Naive thymus-derived CD8-positive, alpha-beta T cell (primary cell): Measurements from ENCODE around the gene EFCAB8. TPM values are rescaled to one million over a fixed set of nuclear protein-coding genes. Genes with fewer than 3 reads are reported as not detected.

ENCODE experiments used
- ATAC-seq, 2 donors: fragments of 150-1000 bp; cut with Tn5 transposase in 1 of 2; sonication (Bioruptor Pico), chemical (Tn5 transposase) in 1 of 2; 1 replicate in 1 of 2; 2 replicates in 1 of 2; pipeline ENCODE4 v1.10.0; 2021; ENCODE audit warnings: mild to moderate bottlenecking in 2 of 2, moderate library complexity in 2 of 2
- POLR2A ChIA-PET: fragments of 350-600 bp; sonication (Branson Sonifier 250); formaldehyde crosslinking; loops from one replicate; lab custom pipeline; 2021; ENCODE audit warnings: antibody characterized with exemption; lab: Charles Lee
- DNase-seq, 10 donors: peaks; one replicate each; pipeline versions ENCODE4 v3.0.0 to v3.0.0-alpha.2; 2020 to 2022
- H3K27ac Mint-ChIP-seq, 10 donors: one replicate each; pipeline ENCODE4 v1.8.0; 2020 to 2022; ENCODE audit warnings: mild to moderate bottlenecking in 10 of 10, mixed read lengths in 10 of 10, moderate library complexity in 4 of 10, inconsistent platforms in 1 of 10
- H3K27me3 Mint-ChIP-seq, 5 donors: one replicate each; pipeline ENCODE4 v1.8.0; 2021 to 2022; ENCODE audit warnings: mixed read lengths in 5 of 5
- H3K36me3 Mint-ChIP-seq, 3 donors: one replicate each; pipeline ENCODE4 v1.8.0; 2020 to 2022; ENCODE audit warnings: mixed read lengths in 3 of 3, mild to moderate bottlenecking in 2 of 3, inconsistent platforms in 1 of 3
- H3K4me1 Mint-ChIP-seq, 4 donors: one replicate each; pipeline ENCODE4 v1.8.0; 2021 to 2022; ENCODE audit warnings: mixed read lengths in 4 of 4
- H3K4me3 Mint-ChIP-seq, 10 donors: one replicate each; pipeline ENCODE4 v1.8.0; 2020 to 2022; ENCODE audit warnings: mild to moderate bottlenecking in 10 of 10, mixed read lengths in 10 of 10, moderate library complexity in 6 of 10, inconsistent platforms in 1 of 10
- H3K9me3 Mint-ChIP-seq, 9 donors: one replicate each; pipeline ENCODE4 v1.8.0; 2020 to 2022; ENCODE audit warnings: mixed read lengths in 9 of 9, mild to moderate bottlenecking in 3 of 9, inconsistent platforms in 1 of 9, moderate library complexity in 1 of 9
- polyA plus RNA-seq, 3 donors: library from polyadenylated mRNA; unstranded; fragments of 300-500 nt; fragmentation: Illumina TruSeq; gene quantifications; one replicate each; pipeline ENCODE4 v1.2.3, GENCODE V29; 2021
- total RNA-seq, 8 experiments: library from RNA in 2 of 8; stranded (reverse) in 2 of 8; gene quantifications; one replicate each; pipeline ENCODE4 v1.2.3 and lab custom pipeline; 2021 to 2026

Gene EFCAB8
- total and polyA plus RNA-seq, 5 experiments from 2014 or later = 2.2 to 2.9 TPM; not detected in 3

DNA sequence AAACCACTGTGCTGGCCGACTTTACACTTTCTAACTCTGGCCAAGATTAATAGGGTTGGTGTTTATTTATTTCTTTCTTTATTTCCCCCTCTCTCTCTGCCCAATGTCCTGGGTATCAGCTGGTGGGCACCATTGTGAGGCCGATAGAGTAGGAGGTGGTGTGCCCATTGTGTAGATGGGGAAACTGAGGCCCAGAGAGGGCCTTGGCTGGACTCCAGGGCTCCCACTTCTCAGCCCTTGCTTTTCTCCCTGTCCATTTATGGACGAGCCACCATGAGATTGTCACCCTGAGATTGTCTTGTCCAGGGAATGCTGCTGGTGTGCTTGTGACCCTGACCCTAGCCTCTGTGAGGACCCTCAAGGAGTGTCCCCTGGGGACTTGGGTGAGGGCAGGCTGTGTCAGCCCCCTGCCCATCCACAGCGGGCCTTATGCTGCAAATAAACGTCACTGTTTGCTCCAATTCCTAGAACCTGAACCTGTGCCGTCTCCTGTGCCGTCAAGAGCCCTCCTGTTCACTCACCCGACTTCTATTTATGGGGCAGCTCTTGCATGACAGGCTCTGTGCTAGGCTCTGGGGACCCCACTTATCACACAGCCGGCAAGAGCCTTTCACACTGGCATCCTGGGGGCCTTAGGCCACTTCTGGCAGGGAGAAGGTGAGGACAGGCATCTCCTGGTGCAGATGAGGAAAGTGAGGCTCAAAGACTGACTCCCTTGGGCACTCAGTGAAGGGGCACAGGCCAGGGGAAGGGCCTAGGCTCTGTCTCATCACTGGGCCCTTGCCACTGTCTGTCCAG lies 120.7 kb downstream of the EFCAB8 start:
- peaks cover 0 to 18% (median 2%) of the 10 kb centered on the region in 9 donors for H3K9me3 Mint-ChIP-seq
- H3K27me3 Mint-ChIP-seq = no peaks in the 10 kb centered on the region
- ATAC-seq (no peak), DNase-seq (peak in 1 of 10 donors; percentile 53)
- peaks cover 16 to 64% (median 36%) of the 10 kb centered on the region in 4 donors for H3K4me1 Mint-ChIP-seq
- peak overlapping the region in 8 of 10 donors; percentile 32 to 72 (median 64) for H3K27ac Mint-ChIP-seq
- peak overlapping the region in 1 of 10 donors; percentile 10 for H3K4me3 Mint-ChIP-seq
- POLR2A ChIA-PET = interaction anchor here (0.7 kb wide), 1 partner anchor 151 kb away, joined by 4 read pairs; no protein-coding TSS in a partner anchor
- H3K36me3 Mint-ChIP-seq = peaks cover 0 to 10% (median 5%) of the 10 kb centered on the region in 3 donors

DNA sequence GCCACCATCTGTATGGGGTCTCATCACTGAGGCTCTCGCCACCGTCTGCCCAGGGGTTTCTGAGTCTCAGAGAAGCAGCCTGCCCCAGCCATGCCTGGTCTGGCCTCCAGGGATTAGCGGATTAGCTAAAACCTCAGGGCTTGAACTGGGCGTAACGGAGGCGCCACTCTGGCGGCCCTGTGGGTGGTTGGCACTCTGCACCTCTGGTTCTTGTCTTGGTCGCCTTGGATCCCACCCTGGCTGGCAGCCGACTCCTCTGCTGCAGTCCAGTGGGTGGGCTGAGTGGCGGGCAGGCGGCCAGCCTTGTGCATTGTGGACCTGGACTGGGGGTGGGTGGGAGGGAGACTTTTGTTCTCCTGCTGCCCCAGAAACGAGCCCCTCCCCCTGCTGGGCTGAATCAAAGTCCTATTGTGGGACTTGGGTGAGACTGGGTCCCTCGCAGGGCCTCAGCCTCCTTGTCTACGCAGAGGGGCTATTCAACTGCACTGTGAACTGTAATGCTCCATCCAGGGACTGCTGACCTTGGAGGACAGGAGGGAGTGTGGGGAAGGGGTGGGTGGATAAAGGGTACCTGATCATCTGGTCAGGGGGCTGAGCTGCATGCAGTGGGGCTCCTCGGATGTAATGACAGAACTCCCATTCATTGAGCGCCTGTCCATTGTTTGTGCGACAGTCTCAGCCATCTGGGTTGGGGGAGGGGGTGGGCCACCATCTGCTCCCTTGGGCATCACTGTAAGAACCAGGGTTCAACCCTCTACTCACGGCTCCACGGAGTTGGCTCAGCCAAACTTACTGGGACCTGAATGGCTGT lies 121.6 kb downstream of the EFCAB8 start:
- Mint-ChIP-seq H3K4me1 (peaks cover 15 to 67% (median 36%) of the 10 kb centered on the region in 4 donors), H3K4me3 (no peak overlapping the region), H3K27ac (peak overlapping the region in 3 of 10 donors; percentile 63 to 84 (median 69)), H3K9me3 (peaks cover 0 to 18% (median 2%) of the 10 kb centered on the region in 9 donors), H3K27me3 (no peaks in the 10 kb centered on the region), H3K36me3 (peaks cover 0 to 10% (median 5%) of the 10 kb centered on the region in 3 donors)
- ATAC-seq = no peak
- POLR2A ChIA-PET = no interaction called here
- DNase-seq = peak in 1 of 10 donors; percentile 43

DNA sequence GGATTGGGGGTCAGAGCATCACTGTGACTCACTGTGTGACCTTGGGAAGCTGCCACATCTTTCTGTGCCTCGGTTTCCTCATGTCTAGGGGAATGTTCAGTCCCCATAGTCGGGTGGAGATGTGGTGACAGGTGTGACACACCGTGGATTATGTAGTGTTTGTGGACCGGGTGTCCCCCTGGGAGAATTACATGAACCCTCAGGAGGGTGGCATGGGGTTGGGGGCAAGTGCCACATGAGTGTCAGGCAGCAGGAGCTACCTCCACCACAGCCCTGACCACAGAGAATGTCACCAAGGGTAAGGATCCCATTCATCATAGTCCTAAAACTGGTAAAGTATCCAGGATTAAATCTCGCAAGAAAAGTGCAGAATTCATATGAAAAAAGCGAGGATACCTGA lies 122.3 kb downstream of the EFCAB8 start:
- peaks cover 0 to 16% (median 2%) of the 10 kb centered on the region in 9 donors for H3K9me3 Mint-ChIP-seq
- peaks cover 0 to 10% (median 5%) of the 10 kb centered on the region in 3 donors for H3K36me3 Mint-ChIP-seq
- H3K27me3 Mint-ChIP-seq = no peaks in the 10 kb centered on the region
- H3K4me3 Mint-ChIP-seq = no peak overlapping the region
- POLR2A ChIA-PET = no interaction called here
- peaks cover 11 to 68% (median 37%) of the 10 kb centered on the region in 4 donors for H3K4me1 Mint-ChIP-seq
- no peak for ATAC-seq
- DNase-seq = no peak
- peak overlapping the region in 6 of 10 donors; percentile 22 to 84 (median 48) for H3K27ac Mint-ChIP-seq

DNA sequence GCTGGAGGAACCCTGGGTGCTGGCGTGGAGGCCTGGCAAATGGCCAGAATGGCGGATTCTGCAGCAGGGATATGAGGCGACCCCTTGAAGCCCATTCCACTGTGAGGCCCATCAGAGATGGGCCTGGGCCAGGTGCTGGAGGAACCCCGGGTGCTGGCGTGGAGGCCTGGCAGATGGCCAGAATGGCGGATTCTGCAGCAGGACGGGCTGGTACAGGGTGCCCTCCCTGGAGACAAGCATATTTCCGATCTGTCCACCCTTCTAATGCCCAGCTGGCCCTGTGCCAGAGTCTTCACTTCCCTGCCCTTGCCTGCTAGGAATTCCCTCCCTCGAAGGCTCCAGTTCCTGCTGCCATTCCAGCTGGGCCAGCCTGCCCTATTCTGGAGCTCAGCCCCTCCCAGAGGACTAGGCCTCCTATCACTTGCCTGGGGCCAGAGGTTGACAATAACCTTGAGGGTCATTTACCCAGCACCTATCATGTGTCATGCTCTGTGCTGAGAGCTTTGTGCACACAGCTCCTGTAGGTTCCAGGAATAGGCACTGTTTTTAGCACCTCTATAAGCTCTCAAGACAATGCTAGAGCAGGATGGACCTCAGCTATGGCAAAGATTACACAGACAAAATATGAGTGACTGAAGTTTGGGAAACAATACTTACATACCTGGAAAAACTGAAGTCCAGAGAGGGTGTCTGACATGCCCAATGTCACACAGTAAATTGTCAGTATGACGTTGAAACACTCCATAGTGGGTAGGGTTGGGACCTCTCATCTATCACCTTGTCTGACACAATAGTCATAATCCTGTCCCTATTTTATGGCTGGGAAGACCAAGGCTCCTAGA lies 124.1 kb downstream of the EFCAB8 start:
- no peak for ATAC-seq
- Mint-ChIP-seq H3K4me3 (no peak overlapping the region), H3K4me1 (peaks cover 6 to 58% (median 31%) of the 10 kb centered on the region in 4 donors), H3K27me3 (no peaks in the 10 kb centered on the region), H3K36me3 (no peaks in the 10 kb centered on the region), H3K9me3 (peaks cover 0 to 2% (median 0%) of the 10 kb centered on the region in 9 donors), H3K27ac (peak overlapping the region in 5 of 10 donors; percentile 4 to 72 (median 62))
- POLR2A ChIA-PET = interaction anchor here (2.7 kb wide), 1 partner anchor 15 kb away, joined by 7 read pairs; no protein-coding TSS in a partner anchor
- DNase-seq = no peak

DNA sequence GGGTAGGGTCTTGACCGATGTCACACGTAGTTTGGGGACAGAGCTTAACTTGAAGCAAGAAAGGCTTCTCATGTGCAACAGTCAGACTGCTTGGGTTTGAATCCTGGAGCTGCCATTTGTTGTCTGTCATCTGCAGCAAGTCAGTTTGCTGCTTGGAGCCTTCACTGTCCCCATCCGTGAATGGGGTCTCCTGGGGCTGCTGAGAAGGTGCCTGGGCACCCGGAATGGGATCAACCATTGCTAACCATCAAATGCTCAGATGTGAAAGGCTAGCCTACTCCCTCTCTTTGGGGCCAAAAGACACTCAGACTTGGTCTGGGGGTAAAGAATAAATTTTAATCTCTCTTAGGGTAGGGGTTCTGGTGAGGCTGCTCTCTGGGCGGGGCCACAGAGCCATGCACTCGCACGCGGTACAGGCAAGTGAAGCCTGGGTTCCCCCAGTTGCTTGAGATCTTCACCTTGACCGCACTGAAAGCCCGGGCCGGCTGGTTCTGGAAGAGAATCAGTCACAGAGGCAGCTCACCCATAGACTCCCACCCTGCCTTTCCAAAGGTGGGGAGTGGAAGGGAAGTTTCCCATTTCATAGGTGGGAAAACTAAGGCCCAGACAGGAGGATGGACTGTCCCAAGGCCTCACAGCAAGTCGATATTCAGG lies 124.9 kb downstream of the EFCAB8 start:
- Mint-ChIP-seq H3K4me3 (no peak overlapping the region), H3K27ac (peak overlapping the region in 6 of 10 donors; percentile 35 to 87 (median 63)), H3K4me1 (peaks cover 3 to 52% (median 27%) of the 10 kb centered on the region in 4 donors), H3K9me3 (no peaks in the 10 kb centered on the region), H3K27me3 (no peaks in the 10 kb centered on the region), H3K36me3 (no peaks in the 10 kb centered on the region)
- DNase-seq (no peak), ATAC-seq (no peak)
- POLR2A ChIA-PET = interaction anchor here (1.4 to 2.7 kb wide), 2 partner anchors 10 to 16 kb away, joined by 4 to 7 read pairs; no protein-coding TSS in a partner anchor

DNA sequence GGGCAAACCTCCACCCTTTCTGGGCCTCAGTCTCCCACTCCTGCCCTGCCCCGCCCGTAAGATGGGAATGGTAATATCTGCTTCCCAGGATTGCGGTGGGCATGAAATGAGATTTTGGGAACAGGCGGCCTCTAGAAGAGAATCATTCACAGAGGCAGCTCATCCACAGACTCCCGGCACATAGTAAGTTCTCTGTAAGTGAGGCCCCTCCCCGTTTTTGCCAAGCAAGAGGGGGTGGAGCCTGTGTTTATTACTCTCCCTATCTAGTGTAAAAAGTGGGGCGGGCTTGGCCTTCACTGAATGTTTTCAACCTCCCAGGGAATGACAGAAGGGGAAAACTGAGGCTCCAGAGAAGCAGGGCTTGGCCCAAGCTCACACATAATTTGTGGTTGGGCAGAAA lies 125.5 kb downstream of the EFCAB8 start:
- peak overlapping the region in 3 of 10 donors; percentile 5 to 51 (median 25) for H3K27ac Mint-ChIP-seq
- no peak for ATAC-seq
- H3K4me1 Mint-ChIP-seq = peaks cover 1 to 46% (median 27%) of the 10 kb centered on the region in 4 donors
- H3K9me3 Mint-ChIP-seq = no peaks in the 10 kb centered on the region
- POLR2A ChIA-PET = interaction anchor here (1.4 to 2.7 kb wide), 2 partner anchors 10 to 17 kb away, joined by 4 to 7 read pairs; no protein-coding TSS in a partner anchor
- no peaks in the 10 kb centered on the region for H3K27me3 Mint-ChIP-seq
- DNase-seq = no peak
- no peak overlapping the region for H3K4me3 Mint-ChIP-seq
- no peaks in the 10 kb centered on the region for H3K36me3 Mint-ChIP-seq

DNA sequence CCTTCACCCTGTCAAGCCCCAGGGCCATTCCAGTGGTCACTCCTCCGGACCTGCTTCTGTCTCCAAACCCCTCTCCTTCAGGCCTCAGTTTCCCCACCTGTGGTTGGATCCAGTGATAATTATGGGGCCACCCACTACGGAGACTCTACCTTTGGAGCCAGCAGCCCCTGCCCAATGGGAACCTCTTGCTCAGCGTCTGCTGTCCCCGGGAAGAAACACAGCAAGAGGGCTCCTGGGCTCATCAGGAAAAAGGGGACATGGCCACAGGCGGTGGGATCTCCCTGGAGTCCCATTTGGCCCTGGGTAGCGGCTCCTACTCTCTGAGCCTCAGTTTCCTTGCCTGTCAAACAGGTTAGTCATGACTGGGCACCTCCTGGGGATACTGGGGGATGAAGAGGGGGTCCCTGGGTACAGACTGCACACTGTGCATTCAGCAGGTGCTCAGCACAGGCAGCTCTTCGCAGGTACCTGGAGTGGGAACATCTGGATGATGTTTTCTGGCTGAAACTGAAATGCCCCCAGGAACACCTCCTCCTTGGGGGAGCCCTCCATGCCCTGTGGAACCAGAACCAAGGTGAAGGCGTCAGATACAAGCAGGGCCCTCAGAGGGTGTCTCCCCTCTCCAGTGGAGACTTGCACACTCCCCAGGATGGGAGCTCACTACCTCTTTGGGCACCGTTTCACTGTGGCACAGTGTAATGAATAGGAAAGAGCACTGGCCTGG lies 126.1 kb downstream of the EFCAB8 start:
- H3K9me3 Mint-ChIP-seq = no peaks in the 10 kb centered on the region
- DNase-seq (no peak), ATAC-seq (no peak)
- peaks cover 1 to 43% (median 26%) of the 10 kb centered on the region in 4 donors for H3K4me1 Mint-ChIP-seq
- no peak overlapping the region for H3K4me3 Mint-ChIP-seq
- no peaks in the 10 kb centered on the region for H3K36me3 Mint-ChIP-seq
- H3K27ac Mint-ChIP-seq = peak overlapping the region in 2 of 10 donors; percentile 25 to 40
- no peaks in the 10 kb centered on the region for H3K27me3 Mint-ChIP-seq
- POLR2A ChIA-PET = interaction anchor here (1.4 to 2.7 kb wide), 3 partner anchors 8 to 13 kb away, joined by 4 to 15 read pairs (median 6); no protein-coding TSS in a partner anchor

DNA sequence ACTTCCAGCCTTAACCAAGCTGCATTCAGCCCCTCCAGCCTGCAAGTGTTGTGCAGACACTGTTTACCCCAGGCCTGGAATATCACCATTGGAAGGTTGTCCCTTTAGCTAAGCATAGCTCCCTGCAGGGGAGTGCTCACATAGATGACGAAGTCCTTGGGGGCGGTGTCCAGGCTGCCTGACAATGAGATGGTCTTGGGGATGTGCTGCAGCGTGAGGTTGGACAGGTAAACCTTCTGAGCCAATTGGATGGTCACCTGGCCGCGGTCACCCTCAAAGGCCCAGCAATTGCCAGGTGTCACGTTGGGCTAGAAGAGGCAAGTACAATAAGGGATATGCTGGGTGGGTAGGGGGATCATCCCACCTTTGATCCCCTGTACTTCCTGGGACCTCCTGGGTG lies 126.9 kb downstream of the EFCAB8 start:
- POLR2A ChIA-PET = interaction anchor here (1.4 to 2.7 kb wide), 2 partner anchors 9 to 14 kb away, joined by 6 to 15 read pairs; no protein-coding TSS in a partner anchor
- DNase-seq (no peak), ATAC-seq (no peak)
- peak overlapping the region in 1 of 10 donors; percentile 80 for H3K27ac Mint-ChIP-seq
- H3K27me3 Mint-ChIP-seq = no peaks in the 10 kb centered on the region
- no peak overlapping the region for H3K4me3 Mint-ChIP-seq
- no peaks in the 10 kb centered on the region for H3K36me3 Mint-ChIP-seq
- H3K9me3 Mint-ChIP-seq = no peaks in the 10 kb centered on the region
- H3K4me1 Mint-ChIP-seq = peaks cover 2 to 44% (median 26%) of the 10 kb centered on the region in 4 donors

DNA sequence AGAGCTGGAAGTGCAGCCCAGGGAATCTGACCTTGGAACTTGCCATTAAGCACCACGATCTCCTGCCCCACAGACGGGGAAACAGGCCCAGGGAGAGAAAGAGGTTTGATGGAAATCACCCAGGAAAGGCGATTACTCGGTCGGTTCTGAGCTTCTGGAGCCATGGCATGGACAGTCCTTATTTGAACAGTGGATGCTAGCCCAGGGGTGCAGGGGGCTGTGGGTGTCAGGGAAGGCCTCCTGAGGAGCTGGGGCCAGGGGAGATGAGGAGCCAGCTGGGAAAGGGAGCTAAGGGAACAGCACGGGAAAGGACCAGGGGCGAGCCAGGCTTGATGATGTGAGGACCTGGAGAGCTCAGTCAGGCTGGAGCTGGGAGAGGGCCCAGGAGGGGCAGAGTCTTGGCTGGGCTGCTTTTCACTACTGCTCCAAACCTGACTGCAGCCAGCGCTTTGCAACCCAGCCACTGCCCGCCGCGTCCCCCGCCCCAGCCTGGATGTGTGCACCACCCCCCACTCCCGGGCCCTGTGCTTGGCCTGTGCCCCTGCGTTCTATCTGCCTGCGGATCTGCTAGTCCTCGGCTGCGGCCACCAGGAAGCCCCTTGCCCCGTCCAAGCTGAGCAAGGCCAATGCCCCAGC lies 127.7 kb downstream of the EFCAB8 start:
- no peak for DNase-seq

DNA sequence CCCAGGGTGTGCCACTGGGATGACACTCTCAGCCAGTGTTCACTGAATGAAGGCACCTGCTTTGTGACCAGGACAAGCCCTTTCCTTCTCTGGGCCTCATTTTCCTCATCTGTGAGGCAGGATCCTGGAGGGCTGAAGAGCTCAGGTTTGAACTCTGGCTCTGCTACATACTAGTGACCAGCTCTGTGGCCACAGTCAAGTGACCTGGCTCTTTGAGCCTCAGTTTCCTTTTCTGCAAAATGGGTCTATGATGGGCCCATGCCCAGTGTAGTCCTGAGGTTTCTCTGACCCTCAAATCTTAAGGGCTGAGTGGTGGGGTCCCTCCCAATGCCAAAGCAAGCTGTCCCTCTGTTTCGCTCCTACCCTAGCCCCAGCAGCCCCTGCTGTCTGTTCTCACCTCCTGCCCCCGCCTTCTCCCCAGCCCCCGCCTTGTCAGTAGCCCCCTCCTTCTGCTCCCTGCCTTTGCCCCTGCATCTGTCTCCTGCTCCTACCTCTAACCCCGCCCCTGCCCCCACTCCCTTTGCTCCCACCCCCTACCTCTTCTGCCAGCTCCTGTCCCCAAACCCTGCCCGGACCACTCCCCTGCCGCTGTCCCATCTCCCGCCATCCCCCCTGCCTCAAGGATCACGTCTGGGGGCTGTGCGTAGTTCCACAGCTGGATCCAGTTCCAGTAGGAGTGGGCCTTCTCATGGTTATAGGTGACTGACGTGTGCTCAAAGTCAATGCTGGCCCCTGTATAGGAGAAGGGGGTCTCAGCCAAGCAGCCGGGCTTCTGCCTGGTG lies 128.5 kb downstream of the EFCAB8 start:
- H3K4me3 Mint-ChIP-seq = no peak overlapping the region
- H3K27me3 Mint-ChIP-seq = no peaks in the 10 kb centered on the region
- H3K36me3 Mint-ChIP-seq = no peaks in the 10 kb centered on the region
- peaks cover 13 to 49% (median 31%) of the 10 kb centered on the region in 4 donors for H3K4me1 Mint-ChIP-seq
- no peaks in the 10 kb centered on the region for H3K9me3 Mint-ChIP-seq
- peak overlapping the region in 1 of 10 donors; percentile 50 for H3K27ac Mint-ChIP-seq
- no peak for ATAC-seq
- POLR2A ChIA-PET = interaction anchor here (2.7 kb wide), 1 partner anchor 15 kb away, joined by 15 read pairs; no protein-coding TSS in a partner anchor
- DNase-seq = no peak

More for the DNA sequence above, 127.7 kb downstream of the EFCAB8 start:
- H3K36me3 Mint-ChIP-seq = no peaks in the 10 kb centered on the region
- no peak for ATAC-seq
- H3K4me3 Mint-ChIP-seq = no peak overlapping the region
- H3K9me3 Mint-ChIP-seq = no peaks in the 10 kb centered on the region
- POLR2A ChIA-PET = interaction anchor here (2.7 kb wide), 1 partner anchor 15 kb away, joined by 15 read pairs; no protein-coding TSS in a partner anchor
- no peaks in the 10 kb centered on the region for H3K27me3 Mint-ChIP-seq
- H3K4me1 Mint-ChIP-seq = peaks cover 10 to 46% (median 28%) of the 10 kb centered on the region in 4 donors
- peak overlapping the region in 5 of 10 donors; percentile 42 to 81 (median 53) for H3K27ac Mint-ChIP-seq
